Type B pancreatic cell (in vitro differentiated cells): ENCODE results near the gene CASP1. TPM values are rescaled to one million over a fixed set of nuclear protein-coding genes. Genes with fewer than 3 reads are reported as not detected.
"Not testable (repeated sequence)": the region's sequence is repeated elsewhere in the genome, so short reads cannot be mapped to it uniquely, and the experiment has no call there.

Source experiments
- DNase-seq: peaks from one replicate; pipeline ENCODE4 v3.0.0; 2021; ENCODE audit warnings: mixed read lengths; ENCODE audit not compliant: unreplicated experiment; ENCODE audit errors: extremely low spot score
- H3K27ac Mint-ChIP-seq: 2 replicates; pipeline ENCODE4 v1.8.0; 2021; ENCODE audit warnings: mild to moderate bottlenecking, mixed read lengths
- H3K27me3 Mint-ChIP-seq: 2 replicates; pipeline ENCODE4 v1.8.0; 2021; ENCODE audit warnings: mixed read lengths
- H3K36me3 Mint-ChIP-seq: 2 replicates; pipeline ENCODE4 v1.8.0; 2021; ENCODE audit warnings: mixed read lengths
- H3K4me1 Mint-ChIP-seq: one replicate; pipeline ENCODE4 v1.8.0; 2021; ENCODE audit warnings: mixed read lengths; ENCODE audit not compliant: unreplicated experiment
- H3K4me3 Mint-ChIP-seq: 2 replicates; pipeline ENCODE4 v1.8.0; 2021; ENCODE audit warnings: mild to moderate bottlenecking, mixed read lengths
- H3K9me3 Mint-ChIP-seq: 2 replicates; pipeline ENCODE4 v1.8.0; 2021; ENCODE audit warnings: mixed read lengths
- CTCF ChIP-seq: fragments of 200-600 bp; sonication (generic); conservative IDR thresholded peaks from 2 replicates; pipeline ENCODE4 v1.5.0; 2021; ENCODE audit warnings: antibody characterized with exemption, mild to moderate bottlenecking
- long read RNA-seq: library from polyadenylated mRNA; unstranded; transcript quantifications from one replicate; pipeline ENCODE4 v2.0.0, GENCODE V29; 2020
- total RNA-seq: library from RNA; stranded (reverse); gene quantifications from 2 replicates; pipeline ENCODE4 v1.2.1, GENCODE V29; 2021; ENCODE audit warnings: low replicate concordance

The CASP1 gene
- 13.0 and 13.3 TPM in 2 replicates for total RNA-seq
- long read RNA-seq, transcript CASP1-215 (9 exons, 2,001 nt), result minor isoform, 19 of 90 reads
- long read RNA-seq, transcript CASP1-202 (10 exons, 1,477 nt), result major isoform, 38 of 90 reads
- long read RNA-seq, transcript CASP1-204 (8 exons, 1,237 nt), result minor isoform, 6 of 90 reads
- long read RNA-seq, partial matches to known transcripts, result 4 of 90 reads
- long read RNA-seq, other reads (novel, unspliced or antisense), result 23 of 90 reads

DNA sequence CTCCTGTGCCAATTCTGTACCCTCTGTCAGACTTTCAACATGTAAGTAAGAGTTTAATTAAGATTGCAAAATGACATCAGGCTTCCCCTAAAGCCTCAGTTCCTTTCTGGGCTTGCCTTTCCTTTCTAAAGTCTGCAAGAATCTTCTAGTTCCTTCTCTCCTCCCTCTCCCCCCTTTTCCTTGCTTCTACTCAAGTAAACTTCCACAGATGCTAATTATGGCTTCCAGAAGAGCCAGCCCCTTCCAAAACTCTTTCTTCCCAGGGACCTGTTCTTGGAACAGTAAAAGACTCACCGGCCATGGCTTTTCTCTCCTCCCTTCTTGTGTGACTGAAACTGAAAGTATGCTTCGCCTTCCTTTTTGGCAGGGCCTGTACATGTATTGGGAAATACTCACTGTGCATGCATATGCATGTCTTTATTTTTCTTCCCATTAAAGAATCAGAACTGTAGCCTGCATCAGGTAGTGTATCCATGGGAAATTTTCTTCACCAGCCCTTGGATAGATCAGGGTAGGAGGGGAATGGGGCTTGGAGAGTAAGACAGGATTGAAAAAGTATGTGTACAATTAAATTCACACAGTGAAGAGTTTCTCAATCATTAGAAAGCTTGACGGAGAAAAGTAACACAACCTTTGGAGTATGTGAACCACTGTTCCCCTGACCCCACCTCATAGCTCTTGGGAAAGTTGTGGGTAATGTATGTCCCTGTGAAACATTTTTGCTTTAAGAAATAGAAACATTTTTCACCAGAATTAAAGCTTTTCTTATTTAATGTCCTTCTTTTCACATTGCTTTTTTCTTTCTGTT, at the start of gene CASP1:
CASP1 (minus strand) TSS at position 332 of the 808 bp plus-strand sequence; CDS start at position 301, 31 bp downstream.
- DNase-seq, result no peak
- H3K27me3 Mint-ChIP-seq, result no peaks in the 10 kb centered on the region
- H3K4me3 Mint-ChIP-seq, result peak within 1 kb of the TSS; percentile 76
- no peak for TF ChIP-seq CTCF
- H3K36me3 Mint-ChIP-seq, result no peaks in the 10 kb centered on the region
- H3K9me3 Mint-ChIP-seq, result peaks cover 5% of the 10 kb centered on the region
- no peaks in the 10 kb centered on the region for H3K4me1 Mint-ChIP-seq
- no peak within 1 kb of the TSS for H3K27ac Mint-ChIP-seq

DNA sequence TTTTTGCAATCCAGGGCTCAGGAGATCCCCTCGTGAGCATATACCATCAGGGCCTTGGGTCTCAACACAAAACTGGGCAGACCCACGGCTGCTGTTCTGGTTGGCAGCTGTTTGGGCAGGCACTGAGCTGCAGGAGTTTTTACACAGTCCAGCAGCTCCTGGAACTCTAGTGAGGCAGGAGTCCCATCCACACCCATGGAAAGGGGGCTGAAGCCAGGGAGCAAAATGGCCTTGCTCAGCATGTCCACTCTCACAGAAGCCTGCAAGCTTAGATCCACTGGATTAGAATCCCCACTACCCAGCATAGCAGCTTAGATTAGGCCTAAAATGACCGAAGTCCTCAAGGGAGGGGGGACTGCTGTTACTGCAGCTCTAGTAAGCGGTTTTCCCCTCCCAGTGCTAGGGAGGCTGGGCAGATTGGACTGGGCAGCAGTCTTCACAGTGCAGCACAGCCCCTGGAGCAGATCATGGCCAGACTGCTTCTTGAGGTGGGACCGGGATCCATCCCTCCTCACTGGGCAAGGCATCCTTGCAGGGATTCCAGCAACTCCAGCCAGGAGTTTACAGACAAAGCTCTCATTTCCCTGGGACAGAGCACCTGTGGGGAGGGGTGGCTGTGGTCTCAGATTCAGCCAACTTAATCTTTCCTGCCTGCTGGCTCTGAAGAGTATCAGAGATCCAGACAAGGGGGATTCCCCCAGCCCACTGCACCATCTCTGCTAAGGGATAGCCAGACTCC, 46.6 kb upstream of the CASP1 start:
- H3K27ac Mint-ChIP-seq, result no peak overlapping the region
- peaks cover 3% of the 10 kb centered on the region for H3K27me3 Mint-ChIP-seq
- H3K4me3 Mint-ChIP-seq, result no peak overlapping the region
- no peaks in the 10 kb centered on the region for H3K4me1 Mint-ChIP-seq
- H3K9me3 Mint-ChIP-seq, result peaks cover 6% of the 10 kb centered on the region
- DNase-seq, result no peak
- no peaks in the 10 kb centered on the region for H3K36me3 Mint-ChIP-seq
- no peak for TF ChIP-seq CTCF

DNA sequence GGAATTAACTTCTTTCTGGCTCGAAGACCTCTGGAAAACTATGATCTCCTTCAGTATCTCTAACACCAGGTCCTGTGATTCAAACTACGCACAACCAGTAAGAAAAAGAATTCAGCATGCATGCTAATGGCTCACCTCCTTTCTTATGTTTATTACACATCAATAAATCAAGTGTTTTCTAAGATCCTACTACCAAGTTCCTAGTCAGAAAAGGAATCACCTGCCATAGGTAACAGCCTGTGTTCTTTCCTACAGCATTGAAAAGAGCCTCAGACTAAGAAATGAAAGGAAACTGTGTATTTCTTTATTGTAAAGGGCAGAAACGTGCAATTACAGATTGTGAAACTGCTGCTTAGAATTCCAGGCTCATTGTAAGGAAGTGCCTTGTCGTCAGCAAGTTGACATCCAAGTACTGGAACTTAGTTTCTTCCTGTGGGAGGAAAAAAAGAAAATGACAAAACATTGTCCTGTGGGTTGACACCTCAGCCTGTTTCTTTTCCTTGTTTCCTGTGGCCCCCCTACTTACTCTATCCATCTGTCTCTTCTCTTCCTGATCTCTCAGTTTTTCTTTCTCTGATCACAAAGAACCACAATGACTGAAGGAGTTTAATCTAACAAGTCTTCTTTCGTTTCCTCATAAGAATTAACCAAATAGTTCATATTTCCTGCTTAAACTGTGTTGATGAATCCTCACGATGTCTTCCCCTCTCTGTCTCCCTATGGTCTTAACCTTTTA, 45.4 kb upstream of the CASP1 start:
- not testable (repeated sequence) for H3K36me3 Mint-ChIP-seq, H3K4me3 Mint-ChIP-seq, H3K4me1 Mint-ChIP-seq, DNase-seq, H3K9me3 Mint-ChIP-seq, H3K27me3 Mint-ChIP-seq, H3K27ac Mint-ChIP-seq

DNA sequence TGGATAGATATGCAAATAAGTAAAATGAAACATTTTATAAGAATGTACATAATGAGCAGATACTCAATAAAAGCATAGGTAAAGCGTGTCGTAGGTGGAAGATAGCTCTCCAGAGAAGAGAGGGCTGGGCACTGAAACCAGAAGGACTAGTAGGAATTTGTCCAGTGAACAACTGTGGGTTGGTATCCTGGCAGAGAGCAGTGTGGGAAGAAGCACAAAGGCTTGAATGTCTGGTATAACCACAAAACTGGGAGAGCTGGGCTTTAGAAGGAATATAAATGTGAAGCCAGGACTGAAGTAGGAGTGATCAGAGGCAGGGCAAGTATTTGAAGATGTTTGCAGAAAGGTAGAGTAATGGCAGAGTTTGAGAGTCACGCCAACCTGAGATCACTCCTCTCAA, 43.3 kb upstream of the CASP1 start:
- Mint-ChIP-seq H3K36me3 (no peaks in the 10 kb centered on the region), H3K27me3 (peaks cover 3% of the 10 kb centered on the region), H3K9me3 (peaks cover 6% of the 10 kb centered on the region), H3K4me1 (no peaks in the 10 kb centered on the region), H3K27ac (no peak overlapping the region), H3K4me3 (no peak overlapping the region)
- DNase-seq, result no peak
- no peak for TF ChIP-seq CTCF

DNA sequence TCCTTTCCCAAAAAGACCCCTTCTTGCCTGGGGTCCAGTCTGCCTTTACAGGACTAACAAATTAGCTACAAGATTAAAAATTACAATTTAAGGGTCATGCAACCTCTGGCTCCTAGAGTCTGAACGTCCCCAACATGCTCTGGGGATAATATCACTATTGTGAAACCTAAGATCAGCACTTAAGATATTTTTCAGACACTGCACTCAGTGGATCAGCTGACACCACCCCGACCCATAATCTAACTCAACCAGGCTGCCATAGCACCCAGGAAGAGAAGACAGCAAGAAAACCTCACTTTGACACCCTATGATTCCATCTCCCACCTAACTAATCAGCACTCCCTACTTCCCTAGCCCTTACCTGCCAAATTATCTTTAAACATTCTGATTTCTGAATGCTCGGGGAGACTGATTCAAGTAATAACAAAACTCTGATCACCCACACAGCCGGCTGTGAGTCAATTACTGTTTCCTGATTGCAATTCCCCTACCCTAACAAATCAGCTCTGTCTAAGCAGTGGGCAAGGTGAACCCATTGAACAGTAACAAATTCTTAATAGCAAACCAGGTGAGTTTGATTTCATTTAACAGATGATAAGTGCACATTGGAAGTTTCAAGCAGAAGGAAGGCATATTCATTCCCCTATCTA, 42.3 kb upstream of the CASP1 start:
- not testable (repeated sequence) for H3K9me3 Mint-ChIP-seq, H3K4me3 Mint-ChIP-seq

DNA sequence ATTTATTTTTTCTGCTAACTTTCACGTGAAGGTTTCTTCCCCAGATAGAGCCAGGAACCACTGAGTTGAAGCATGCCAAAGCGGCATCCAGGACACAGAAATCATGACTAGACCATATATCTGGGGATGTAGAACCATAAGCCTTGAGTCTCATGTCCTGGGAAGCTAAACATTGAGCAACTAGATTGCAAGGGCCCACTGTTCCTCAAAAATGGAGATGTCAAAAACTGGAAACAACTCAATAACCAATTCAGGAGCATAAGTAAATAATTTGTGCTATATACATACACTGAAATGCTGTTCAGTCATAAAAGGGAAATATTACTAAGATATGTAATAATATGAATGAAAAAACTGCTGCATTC, 39.2 kb upstream of the CASP1 start:
- Mint-ChIP-seq H3K27ac (no peak overlapping the region), H3K27me3 (peaks cover 3% of the 10 kb centered on the region), H3K4me1 (no peaks in the 10 kb centered on the region), H3K9me3 (no peaks in the 10 kb centered on the region), H3K4me3 (no peak overlapping the region), H3K36me3 (no peaks in the 10 kb centered on the region)
- TF ChIP-seq CTCF, result no peak
- DNase-seq, result no peak

More for the DNA sequence above, 42.3 kb upstream of the CASP1 start:
- DNase-seq, H3K27me3 Mint-ChIP-seq, H3K27ac Mint-ChIP-seq, H3K36me3 Mint-ChIP-seq, H3K4me1 Mint-ChIP-seq: not testable (repeated sequence)
